Upper lobe of right lung (tissue), 1 donor: ENCODE data around the gene KRTAP20-4. TPM values are rescaled to one million over a fixed set of nuclear protein-coding genes. Genes with fewer than 3 reads are reported as not detected.

Experiments used
- ATAC-seq: fragments of 200-7000 bp; cut with Tn5 transposase; one replicate; pipeline ENCODE4 v1.9.1; 2020; ENCODE audit warnings: mild to moderate bottlenecking, moderate library complexity
- DNase-seq: peaks from one replicate; pipeline ENCODE4 v3.0.0-alpha.2; 2020
- H3K27ac ChIP-seq: fragments of 200-600 bp; one replicate; pipeline ENCODE4 v1.8.0; 2022
- H3K27me3 ChIP-seq: fragments of 200-600 bp; one replicate; pipeline ENCODE4 v1.8.0; 2022; ENCODE audit warnings: mild to moderate bottlenecking
- H3K36me3 ChIP-seq: fragments of 200-600 bp; one replicate; pipeline ENCODE4 v1.8.0; 2022
- H3K4me1 ChIP-seq: fragments of 200-600 bp; one replicate; pipeline ENCODE4 v1.8.0; 2022
- H3K4me3 ChIP-seq: fragments of 200-600 bp; one replicate; pipeline ENCODE4 v1.8.0; 2022; ENCODE audit warnings: mild to moderate bottlenecking
- H3K9me3 ChIP-seq: fragments of 200-600 bp; one replicate; pipeline ENCODE4 v1.8.0; 2022
- intact Hi-C: fragments of 100-400 bp; cut with DNase I; formaldehyde crosslinking; loops from one replicate; pipeline ENCODE4 v1.11.0; 2022
- total RNA-seq: library from RNA; stranded (reverse); fragmentation: NEBNext Ultra II Directional; extraction: Animal tissue kit (Norgen Biotek cat#: 25700); gene quantifications from one replicate; pipeline ENCODE4 v1.2.1, GENCODE V29; 2021
- TF ChIP-seq, protein P1 (sequence below): fragments of 200-600 bp; IDR thresholded peaks from one replicate; pipeline ENCODE4 v1.8.0; 2022; ENCODE audit warnings: antibody characterized with exemption
- donor health status: DM: no; HTN: yes; CAD: no; lungs with severe emphysema.

Gene KRTAP20-4
- total RNA-seq, 1 donor from 2014 or later, result not detected

- DNase-seq, result no peak
- no peak for ATAC-seq
- intact Hi-C loops, result no loop called here
- H3K36me3 ChIP-seq, result no peaks in the 10 kb centered on the region
- no peaks in the 10 kb centered on the region for H3K9me3 ChIP-seq
- H3K4me3 ChIP-seq, result no peak within 1 kb of the TSS
- H3K4me1 ChIP-seq, result no peaks in the 10 kb centered on the region
- H3K27me3 ChIP-seq, result no peaks in the 10 kb centered on the region
- TF ChIP-seq, protein P1, sequence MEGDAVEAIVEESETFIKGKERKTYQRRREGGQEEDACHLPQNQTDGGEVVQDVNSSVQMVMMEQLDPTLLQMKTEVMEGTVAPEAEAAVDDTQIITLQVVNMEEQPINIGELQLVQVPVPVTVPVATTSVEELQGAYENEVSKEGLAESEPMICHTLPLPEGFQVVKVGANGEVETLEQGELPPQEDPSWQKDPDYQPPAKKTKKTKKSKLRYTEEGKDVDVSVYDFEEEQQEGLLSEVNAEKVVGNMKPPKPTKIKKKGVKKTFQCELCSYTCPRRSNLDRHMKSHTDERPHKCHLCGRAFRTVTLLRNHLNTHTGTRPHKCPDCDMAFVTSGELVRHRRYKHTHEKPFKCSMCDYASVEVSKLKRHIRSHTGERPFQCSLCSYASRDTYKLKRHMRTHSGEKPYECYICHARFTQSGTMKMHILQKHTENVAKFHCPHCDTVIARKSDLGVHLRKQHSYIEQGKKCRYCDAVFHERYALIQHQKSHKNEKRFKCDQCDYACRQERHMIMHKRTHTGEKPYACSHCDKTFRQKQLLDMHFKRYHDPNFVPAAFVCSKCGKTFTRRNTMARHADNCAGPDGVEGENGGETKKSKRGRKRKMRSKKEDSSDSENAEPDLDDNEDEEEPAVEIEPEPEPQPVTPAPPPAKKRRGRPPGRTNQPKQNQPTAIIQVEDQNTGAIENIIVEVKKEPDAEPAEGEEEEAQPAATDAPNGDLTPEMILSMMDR, result no peak
- H3K27ac ChIP-seq, result no peak within 1 kb of the TSS
Observed at GRCh38 chr21:30592140-30592539, 28.3 kb upstream of the KRTAP20-4 start, which contains the start of gene KRTAP6-3. KRTAP6-3 (plus strand) TSS chr21:30592440; CDS start chr21:30592446, 6 bp downstream.

- H3K9me3 ChIP-seq, result no peaks in the 10 kb centered on the region
- H3K36me3 ChIP-seq, result no peaks in the 10 kb centered on the region
- no peak for ATAC-seq
- H3K27me3 ChIP-seq, result no peaks in the 10 kb centered on the region
- no peak within 1 kb of the TSS for H3K4me3 ChIP-seq
- intact Hi-C loops, result no loop called here
- TF ChIP-seq, protein P1, result no peak
- no peak within 1 kb of the TSS for H3K27ac ChIP-seq
- DNase-seq, result no peak
- H3K4me1 ChIP-seq, result no peaks in the 10 kb centered on the region
Observed at GRCh38 chr21:30598802-30599201, 21.6 kb upstream of the KRTAP20-4 start, which contains the start of gene KRTAP6-2. KRTAP6-2 (minus strand) TSS chr21:30598902; CDS start chr21:30598874, 28 bp downstream.

DNA sequence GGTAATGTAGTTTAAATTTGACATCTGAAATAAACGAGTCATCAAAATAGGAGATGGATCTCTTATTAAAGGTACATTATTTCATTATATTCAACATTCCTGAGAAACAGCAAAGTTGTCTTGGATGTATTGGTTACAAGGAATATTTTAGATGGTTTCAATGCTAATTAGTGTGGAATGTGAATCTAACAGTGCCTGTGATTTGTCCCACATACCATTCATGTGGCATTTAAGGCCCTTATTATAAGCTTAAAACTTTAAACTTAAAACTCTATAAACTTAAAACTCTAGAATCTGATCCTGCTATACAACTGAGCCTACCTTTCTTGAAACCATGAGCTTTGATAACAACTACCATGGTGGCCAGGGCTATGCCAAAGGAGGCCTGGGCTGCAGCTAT is 19.6 kb upstream of the KRTAP20-4 start, which contains the start of gene KRTAP22-1:
TSS of gene KRTAP22-1 (plus strand) at position 301 of the 400 bp plus-strand sequence.
- H3K4me1 ChIP-seq, result no peaks in the 10 kb centered on the region
- no peak within 1 kb of the TSS for H3K27ac ChIP-seq
- no peak for ATAC-seq
- H3K27me3 ChIP-seq, result no peaks in the 10 kb centered on the region
- no peak for DNase-seq
- TF ChIP-seq, protein P1, result no peak
- intact Hi-C loops, result no loop called here
- H3K4me3 ChIP-seq, result no peak within 1 kb of the TSS
- H3K36me3 ChIP-seq, result no peaks in the 10 kb centered on the region
- no peaks in the 10 kb centered on the region for H3K9me3 ChIP-seq

DNA sequence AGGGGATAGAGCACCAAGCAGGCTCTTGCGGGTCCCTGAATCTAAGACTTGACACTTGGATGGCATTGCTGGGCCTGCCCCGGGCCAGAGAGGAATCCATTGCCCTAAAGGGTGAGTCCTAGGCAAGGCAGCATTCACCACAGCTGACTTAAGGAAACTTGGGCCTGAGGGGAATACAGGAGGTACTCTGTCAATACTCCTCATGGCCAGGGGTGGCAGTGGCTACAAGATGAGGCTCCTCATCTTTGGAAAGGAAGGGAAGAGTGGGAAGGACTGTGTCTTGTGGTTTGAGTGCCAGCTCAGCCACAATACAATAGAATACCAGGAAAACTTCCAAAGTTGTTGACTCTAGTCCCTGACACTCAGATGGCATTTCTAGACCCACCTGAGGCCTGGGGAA is 14.5 kb upstream of the KRTAP20-4 start:
- no peaks in the 10 kb centered on the region for H3K4me1 ChIP-seq
- ATAC-seq (no peak), DNase-seq (no peak)

GRCh38 chr21:30612132-30612531 is 8.3 kb upstream of the KRTAP20-4 start:
- DNase-seq (no peak), ATAC-seq (no peak)
- H3K4me1 ChIP-seq, result no peaks in the 10 kb centered on the region
- intact Hi-C loops, result no loop called here
- TF ChIP-seq, protein P1, result no peak
- H3K9me3 ChIP-seq, result no peaks in the 10 kb centered on the region
- H3K36me3 ChIP-seq, result no peaks in the 10 kb centered on the region
- no peak overlapping the region for H3K4me3 ChIP-seq
- no peak overlapping the region for H3K27ac ChIP-seq
- no peaks in the 10 kb centered on the region for H3K27me3 ChIP-seq

More for the DNA sequence above, 14.5 kb upstream of the KRTAP20-4 start:
- Histone ChIP-seq H3K9me3 (no peaks in the 10 kb centered on the region), H3K36me3 (no peaks in the 10 kb centered on the region), H3K4me3 (no peak overlapping the region), H3K27ac (no peak overlapping the region), H3K27me3 (no peaks in the 10 kb centered on the region)
- intact Hi-C loops, result no loop called here
- TF ChIP-seq, protein P1, result no peak

- no peak for DNase-seq
- TF ChIP-seq, protein P1, result no peak
- H3K9me3 ChIP-seq, result no peaks in the 10 kb centered on the region
- ATAC-seq, result no peak
- intact Hi-C loops, result no loop called here
- no peaks in the 10 kb centered on the region for H3K36me3 ChIP-seq
- no peaks in the 10 kb centered on the region for H3K4me1 ChIP-seq
- no peaks in the 10 kb centered on the region for H3K27me3 ChIP-seq
- H3K4me3 ChIP-seq, result no peak within 1 kb of the TSS
- H3K27ac ChIP-seq, result no peak within 1 kb of the TSS
Observed at GRCh38 chr21:30613836-30614235, 6.6 kb upstream of the KRTAP20-4 start, which contains the start of gene KRTAP6-1. KRTAP6-1 (minus strand) TSS chr21:30613930; CDS start chr21:30613904, 26 bp downstream.
